Spleen (tissue), 7 donors: Measurements from ENCODE around the gene OR4N5.

ENCODE experiments used
- POLR2A ChIP-seq, 3 donors: fragments of 450-650 bp; IDR thresholded peaks; one replicate each; pipeline ENCODE4 v1.5.1; 2017; ENCODE audit warnings: antibody characterized with exemption in 3 of 3, mild to moderate bottlenecking in 1 of 3
- POLR2AphosphoS5 ChIP-seq, 3 donors: sonication (generic); formaldehyde crosslinking; IDR thresholded peaks; one replicate each; pipeline ENCODE4 v1.5.1; 2017; ENCODE audit warnings: antibody characterized with exemption in 3 of 3
- TF ChIP-seq, protein P1 (sequence below), 11 experiments: fragments of 200-600 bp in 7 of 11; fragments of 450-650 bp in 4 of 11; sonication (generic) in 4 of 11; IDR thresholded peaks in 8 of 11; conservative IDR thresholded peaks in 3 of 11; 1 replicate in 7 of 11; 2 replicates in 4 of 11; pipeline versions ENCODE4 v1.4.0 to v1.8.0; 2016 to 2021; ENCODE audit warnings: antibody characterized with exemption in 11 of 11, inconsistent platforms in 4 of 11, mild to moderate bottlenecking in 1 of 11
- donor health status: DM: no; HTN: no; CAD: no; lungs with moderate emphysema.
- donor health status: DM: no; HTN: no; CAD: no.
- donor health status: DM: no; HTN: no; CAD: no.

DNA sequence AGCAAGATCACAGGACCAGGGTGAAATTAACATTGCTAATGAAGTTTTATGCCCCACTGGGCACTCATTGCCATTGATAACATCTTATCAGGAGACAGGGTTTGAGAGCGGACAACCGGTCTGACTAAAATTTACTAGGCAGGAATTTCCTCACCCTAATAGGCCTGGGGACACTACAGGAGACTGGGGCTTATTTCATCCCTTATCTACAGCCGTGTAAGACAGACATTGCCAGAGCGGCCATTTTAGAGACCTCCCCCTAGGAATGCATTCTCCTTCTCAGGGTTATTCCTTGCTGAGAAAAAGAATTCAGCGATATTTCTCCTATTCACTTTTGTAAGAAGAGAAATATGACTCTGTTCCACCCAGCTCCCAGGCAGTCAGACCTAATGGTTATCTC lies 19.8 kb upstream of the OR4N5 start:
- TF ChIP-seq, protein P1, sequence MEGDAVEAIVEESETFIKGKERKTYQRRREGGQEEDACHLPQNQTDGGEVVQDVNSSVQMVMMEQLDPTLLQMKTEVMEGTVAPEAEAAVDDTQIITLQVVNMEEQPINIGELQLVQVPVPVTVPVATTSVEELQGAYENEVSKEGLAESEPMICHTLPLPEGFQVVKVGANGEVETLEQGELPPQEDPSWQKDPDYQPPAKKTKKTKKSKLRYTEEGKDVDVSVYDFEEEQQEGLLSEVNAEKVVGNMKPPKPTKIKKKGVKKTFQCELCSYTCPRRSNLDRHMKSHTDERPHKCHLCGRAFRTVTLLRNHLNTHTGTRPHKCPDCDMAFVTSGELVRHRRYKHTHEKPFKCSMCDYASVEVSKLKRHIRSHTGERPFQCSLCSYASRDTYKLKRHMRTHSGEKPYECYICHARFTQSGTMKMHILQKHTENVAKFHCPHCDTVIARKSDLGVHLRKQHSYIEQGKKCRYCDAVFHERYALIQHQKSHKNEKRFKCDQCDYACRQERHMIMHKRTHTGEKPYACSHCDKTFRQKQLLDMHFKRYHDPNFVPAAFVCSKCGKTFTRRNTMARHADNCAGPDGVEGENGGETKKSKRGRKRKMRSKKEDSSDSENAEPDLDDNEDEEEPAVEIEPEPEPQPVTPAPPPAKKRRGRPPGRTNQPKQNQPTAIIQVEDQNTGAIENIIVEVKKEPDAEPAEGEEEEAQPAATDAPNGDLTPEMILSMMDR (IDR thresholded peaks at IDR 0.05 in 8 of 11, conservative IDR thresholded peaks at IDR 0.05 in 3 of 11), result no peak
- no peak for TF ChIP-seq POLR2A (IDR thresholded peaks at IDR 0.05)
- no peak for TF ChIP-seq POLR2AphosphoS5 (IDR thresholded peaks at IDR 0.05)
